T follicular helper cell (primary cell): ENCODE data around the gene GLB1L3.
"Not testable (repeated sequence)": the region's sequence is repeated elsewhere in the genome, so short reads cannot be mapped to it uniquely, and the experiment has no call there.

Source experiments
- DNase-seq: peaks from one replicate; pipeline ENCODE4 v3.0.0-alpha.2; 2020; ENCODE audit warnings: low read depth

GLB1L3 gene

GRCh38 chr11:134275188-134275533 lies 1.0 kb upstream of the GLB1L3 start:
- DNase-seq: no peak

GRCh38 chr11:134276396-134277182 lies 410 bp downstream of the GLB1L3 start:
- DNase-seq: no peak

- DNase-seq: no peak
These were observed 1.2 kb downstream of the GLB1L3 start for GRCh38 chr11:134277183-134278001.

GRCh38 chr11:134278356-134278755 lies 2.2 kb downstream of the GLB1L3 start:
- DNase-seq: no peak

- DNase-seq: not testable (repeated sequence)
These were observed 5.5 kb downstream of the GLB1L3 start for GRCh38 chr11:134281635-134282034.

GRCh38 chr11:134282121-134283045 lies 6.2 kb downstream of the GLB1L3 start:
- DNase-seq: no peak

GRCh38 chr11:134283461-134284230 lies 7.5 kb downstream of the GLB1L3 start:
- DNase-seq: no peak

GRCh38 chr11:134284349-134284748 lies 8.2 kb downstream of the GLB1L3 start:
- DNase-seq: not testable (repeated sequence)

DNA sequence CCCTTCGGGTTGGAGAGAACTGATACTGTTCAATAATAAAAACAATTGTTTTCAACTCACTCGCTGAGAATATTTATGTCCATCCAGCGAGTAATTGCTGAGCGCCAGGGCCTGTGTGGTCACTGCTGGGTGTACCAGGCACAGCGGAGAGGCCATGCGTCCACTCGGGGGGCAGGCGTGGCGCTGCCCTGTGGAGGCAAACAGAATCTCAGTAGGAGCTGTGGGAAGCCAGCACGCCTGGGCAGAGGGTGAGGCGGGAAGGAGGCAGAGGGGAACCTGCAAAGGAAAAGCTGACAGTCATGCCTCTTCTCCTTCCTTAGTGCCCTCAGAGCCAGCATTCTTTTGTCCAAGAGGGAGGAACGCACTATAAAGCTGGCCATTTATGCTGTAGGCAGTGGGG lies 11.4 kb downstream of the GLB1L3 start:
- DNase-seq: no peak

DNA sequence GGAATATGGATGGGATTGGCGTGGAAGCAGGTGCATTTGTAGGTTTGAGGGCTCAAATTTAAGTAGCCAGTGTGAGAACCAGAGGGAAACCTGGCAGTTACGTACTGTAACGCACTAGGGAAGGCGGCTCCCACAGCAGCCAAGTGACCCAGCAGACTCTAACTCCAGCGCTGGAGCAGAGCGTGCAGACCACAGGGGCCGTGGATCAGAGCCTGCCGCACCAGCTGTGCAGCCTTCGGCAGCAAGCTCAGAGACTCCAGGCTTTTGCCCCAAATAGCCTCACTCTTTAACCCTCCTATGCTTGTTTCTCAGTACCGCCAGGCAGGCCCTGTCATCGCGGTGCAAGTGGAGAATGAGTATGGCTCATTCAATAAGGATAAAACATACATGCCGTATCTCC lies 12.3 kb downstream of the GLB1L3 start:
- no peak for DNase-seq

- no peak for DNase-seq
These were observed 13.0 kb downstream of the GLB1L3 start for GRCh38 chr11:134289167-134289566.

- DNase-seq: no peak
These were observed 13.6 kb downstream of the GLB1L3 start for GRCh38 chr11:134289789-134290188.

DNA sequence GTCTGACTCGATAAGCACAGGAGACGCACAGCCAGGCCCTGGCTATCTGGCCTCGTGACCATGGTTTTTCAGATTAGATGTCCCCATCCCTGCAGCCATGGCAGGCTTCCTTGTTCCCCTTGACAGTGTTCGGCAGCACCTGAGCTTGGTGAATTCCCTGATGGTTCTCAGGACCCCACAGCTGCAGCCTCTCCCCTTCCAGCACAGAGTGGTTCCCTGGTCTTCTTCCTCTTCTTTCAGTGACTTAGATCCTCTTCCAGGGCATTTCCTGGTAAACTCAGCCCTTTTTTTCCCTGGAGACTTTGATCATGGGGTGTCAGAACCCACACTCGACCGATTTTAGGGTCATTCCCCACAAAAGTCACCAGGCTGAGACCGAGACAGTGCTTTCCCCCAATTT lies 14.5 kb downstream of the GLB1L3 start:
- DNase-seq: no peak

- DNase-seq: no peak
These were observed 15.0 kb downstream of the GLB1L3 start for GRCh38 chr11:134291196-134291595.

GRCh38 chr11:134292661-134293060 lies 16.5 kb downstream of the GLB1L3 start:
- no peak for DNase-seq

GRCh38 chr11:134293119-134294113 lies 17.2 kb downstream of the GLB1L3 start:
- DNase-seq: no peak

DNA sequence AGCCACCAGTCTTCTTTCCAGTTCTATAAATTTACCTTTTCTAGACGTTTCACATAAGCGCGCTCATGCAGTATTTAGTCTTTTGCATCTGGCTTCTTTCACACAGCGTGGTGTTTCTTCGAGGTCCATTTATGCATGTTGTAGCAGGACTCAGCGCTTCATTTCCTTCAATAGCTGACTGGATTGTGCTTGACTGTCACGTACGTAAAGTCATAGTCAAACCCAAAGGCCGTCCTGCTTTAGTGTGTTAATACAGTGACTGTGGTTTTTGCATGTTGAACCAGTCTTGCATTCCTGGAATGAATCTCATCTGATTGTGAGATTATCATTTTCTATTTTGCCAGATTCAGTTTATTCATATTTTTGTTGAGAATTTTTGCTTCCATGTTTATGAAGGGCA lies 18.5 kb downstream of the GLB1L3 start:
- DNase-seq: no peak

DNA sequence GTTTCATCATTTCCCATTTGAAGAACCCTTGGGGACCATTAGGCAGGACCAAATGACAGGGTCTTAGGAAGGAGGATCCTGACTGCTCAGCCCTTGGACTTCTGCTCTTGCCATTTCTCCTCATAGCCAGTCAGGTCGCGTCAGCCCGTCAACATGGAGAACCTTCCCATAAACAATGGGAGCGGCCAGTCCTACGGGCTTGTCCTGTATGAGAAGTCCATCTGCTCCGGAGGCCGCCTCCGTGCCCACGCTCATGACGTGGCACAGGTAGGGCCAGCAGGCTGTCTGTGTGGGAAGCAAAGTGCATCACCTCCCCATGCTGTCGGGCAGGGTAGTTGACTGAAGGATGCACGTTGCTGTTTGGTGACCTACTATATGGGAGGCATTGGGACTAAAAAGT lies 36.0 kb downstream of the GLB1L3 start:
- DNase-seq: no peak

DNA sequence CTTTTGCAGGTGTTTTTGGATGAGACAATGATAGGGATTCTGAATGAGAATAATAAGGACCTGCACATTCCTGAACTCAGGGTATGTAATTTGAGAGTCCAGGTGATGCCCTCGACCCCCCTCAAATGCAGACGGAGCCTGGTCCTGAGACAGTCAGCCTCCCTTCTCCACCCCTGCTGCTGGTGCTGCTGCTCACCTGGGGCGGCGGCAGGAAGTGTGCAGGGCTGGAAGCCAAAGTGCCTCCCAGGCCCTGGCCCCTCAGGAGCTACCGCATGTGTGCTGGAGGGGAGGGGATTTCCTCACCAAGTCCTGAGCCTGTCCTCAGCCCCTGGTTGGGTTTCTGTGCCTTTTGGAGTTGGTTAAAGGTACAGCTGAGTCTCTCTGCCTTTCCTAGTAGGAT lies 36.6 kb downstream of the GLB1L3 start:
- no peak for DNase-seq

DNA sequence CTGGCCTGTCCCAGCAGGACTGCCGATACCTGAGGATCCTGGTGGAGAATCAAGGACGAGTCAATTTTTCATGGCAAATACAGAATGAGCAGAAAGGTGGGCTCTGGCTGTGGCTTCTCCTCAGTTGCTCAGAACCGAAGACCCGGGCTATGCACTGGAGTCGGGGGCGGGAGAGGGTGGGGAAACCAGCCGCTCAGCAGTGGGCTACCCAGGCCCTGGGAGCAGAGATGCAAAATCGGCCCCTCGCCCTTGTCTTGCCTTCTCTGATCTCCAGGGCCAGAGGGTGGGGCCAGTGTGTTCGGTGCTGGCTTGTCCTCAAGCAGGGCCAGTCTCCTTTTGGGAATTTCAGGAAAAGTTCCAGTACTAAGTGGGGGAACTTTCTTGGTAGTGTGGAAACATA lies 37.2 kb downstream of the GLB1L3 start:
- no peak for DNase-seq
